ENCODE data around the gene ANKS1A.

- TF ChIP-seq, protein P1, sequence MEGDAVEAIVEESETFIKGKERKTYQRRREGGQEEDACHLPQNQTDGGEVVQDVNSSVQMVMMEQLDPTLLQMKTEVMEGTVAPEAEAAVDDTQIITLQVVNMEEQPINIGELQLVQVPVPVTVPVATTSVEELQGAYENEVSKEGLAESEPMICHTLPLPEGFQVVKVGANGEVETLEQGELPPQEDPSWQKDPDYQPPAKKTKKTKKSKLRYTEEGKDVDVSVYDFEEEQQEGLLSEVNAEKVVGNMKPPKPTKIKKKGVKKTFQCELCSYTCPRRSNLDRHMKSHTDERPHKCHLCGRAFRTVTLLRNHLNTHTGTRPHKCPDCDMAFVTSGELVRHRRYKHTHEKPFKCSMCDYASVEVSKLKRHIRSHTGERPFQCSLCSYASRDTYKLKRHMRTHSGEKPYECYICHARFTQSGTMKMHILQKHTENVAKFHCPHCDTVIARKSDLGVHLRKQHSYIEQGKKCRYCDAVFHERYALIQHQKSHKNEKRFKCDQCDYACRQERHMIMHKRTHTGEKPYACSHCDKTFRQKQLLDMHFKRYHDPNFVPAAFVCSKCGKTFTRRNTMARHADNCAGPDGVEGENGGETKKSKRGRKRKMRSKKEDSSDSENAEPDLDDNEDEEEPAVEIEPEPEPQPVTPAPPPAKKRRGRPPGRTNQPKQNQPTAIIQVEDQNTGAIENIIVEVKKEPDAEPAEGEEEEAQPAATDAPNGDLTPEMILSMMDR (IDR thresholded peaks at IDR 0.05) = no peak
- TF ChIP-seq POLR2AphosphoS5 (IDR thresholded peaks at IDR 0.05; ENCODE audit: low read depth, low read length) = no peak
- TF ChIP-seq, protein P2, sequence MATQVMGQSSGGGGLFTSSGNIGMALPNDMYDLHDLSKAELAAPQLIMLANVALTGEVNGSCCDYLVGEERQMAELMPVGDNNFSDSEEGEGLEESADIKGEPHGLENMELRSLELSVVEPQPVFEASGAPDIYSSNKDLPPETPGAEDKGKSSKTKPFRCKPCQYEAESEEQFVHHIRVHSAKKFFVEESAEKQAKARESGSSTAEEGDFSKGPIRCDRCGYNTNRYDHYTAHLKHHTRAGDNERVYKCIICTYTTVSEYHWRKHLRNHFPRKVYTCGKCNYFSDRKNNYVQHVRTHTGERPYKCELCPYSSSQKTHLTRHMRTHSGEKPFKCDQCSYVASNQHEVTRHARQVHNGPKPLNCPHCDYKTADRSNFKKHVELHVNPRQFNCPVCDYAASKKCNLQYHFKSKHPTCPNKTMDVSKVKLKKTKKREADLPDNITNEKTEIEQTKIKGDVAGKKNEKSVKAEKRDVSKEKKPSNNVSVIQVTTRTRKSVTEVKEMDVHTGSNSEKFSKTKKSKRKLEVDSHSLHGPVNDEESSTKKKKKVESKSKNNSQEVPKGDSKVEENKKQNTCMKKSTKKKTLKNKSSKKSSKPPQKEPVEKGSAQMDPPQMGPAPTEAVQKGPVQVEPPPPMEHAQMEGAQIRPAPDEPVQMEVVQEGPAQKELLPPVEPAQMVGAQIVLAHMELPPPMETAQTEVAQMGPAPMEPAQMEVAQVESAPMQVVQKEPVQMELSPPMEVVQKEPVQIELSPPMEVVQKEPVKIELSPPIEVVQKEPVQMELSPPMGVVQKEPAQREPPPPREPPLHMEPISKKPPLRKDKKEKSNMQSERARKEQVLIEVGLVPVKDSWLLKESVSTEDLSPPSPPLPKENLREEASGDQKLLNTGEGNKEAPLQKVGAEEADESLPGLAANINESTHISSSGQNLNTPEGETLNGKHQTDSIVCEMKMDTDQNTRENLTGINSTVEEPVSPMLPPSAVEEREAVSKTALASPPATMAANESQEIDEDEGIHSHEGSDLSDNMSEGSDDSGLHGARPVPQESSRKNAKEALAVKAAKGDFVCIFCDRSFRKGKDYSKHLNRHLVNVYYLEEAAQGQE (IDR thresholded peaks at IDR 0.05; ENCODE audit: insufficient read depth in 1 of 2, low read depth in 2 of 2, low read length in 1 of 2) = no peak
- TF ChIP-seq SIN3A (IDR thresholded peaks at IDR 0.05; ENCODE audit: borderline replicate concordance, insufficient read depth, low read depth, low read length) = no peak
- TF ChIP-seq TCF7L2 (IDR thresholded peaks at IDR 0.05; ENCODE audit: low read depth, low read length) = no peak
Observed at GRCh38 chr6:35007016-35007415, 118.0 kb downstream of the ANKS1A start.
